ENCODE results near the gene FXYD5.
"Not testable (repeated sequence)": the region's sequence is repeated elsewhere in the genome, so short reads cannot be mapped to it uniquely, and the experiment has no call there.

Gene FXYD5

DNA sequence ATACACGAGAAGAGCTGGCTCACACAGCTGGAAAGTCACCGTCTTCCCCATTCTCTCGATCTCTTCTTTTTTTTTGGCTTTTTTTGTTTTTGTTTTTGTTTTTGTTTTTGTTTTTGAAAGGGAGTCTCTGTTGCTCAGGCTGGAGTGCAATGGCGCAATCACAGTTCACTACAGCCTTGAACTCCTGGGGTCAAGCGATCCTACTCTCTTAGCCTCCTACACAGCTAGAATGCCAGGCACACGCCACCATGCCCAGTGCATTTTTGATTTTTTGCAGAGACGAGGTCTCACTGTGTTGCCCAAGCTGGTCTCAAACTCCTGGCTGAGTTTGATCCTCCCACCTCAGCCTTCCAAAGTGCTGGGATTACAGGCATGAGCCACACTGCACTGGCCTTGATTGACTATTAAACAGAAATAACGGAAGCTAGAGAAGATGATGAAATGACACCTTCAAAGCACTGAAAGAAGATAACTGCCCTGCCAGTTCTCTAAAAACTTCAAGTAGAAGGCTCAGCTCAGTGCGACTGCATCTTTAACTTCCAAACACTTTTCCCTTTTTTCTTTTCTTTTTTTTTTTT, 34.9 kb upstream of the FXYD5 start:
- no peak for DNase-seq (ENCODE audit: low read depth in 1 of 2, low spot score in 1 of 2)

DNA sequence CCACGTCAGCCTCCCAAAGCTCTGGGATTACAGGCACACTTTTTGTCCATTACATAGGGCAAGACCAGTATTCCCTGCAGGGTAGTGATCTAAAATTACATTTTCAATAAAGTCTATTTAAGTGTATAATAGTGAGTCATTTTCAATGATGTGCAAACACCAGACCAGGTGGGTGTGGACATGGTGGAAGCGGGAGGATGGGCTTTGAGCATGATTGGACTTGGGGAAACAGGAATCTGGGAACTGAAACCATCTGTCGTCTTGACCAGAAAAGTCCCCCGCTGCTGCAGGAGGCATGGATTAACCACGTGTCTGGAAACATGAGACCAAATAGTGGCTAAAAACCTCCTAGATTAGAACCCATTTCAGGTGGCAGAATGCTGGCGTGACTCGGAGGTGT, 34.0 kb upstream of the FXYD5 start:
- no peak for DNase-seq (ENCODE audit: low read depth in 1 of 2, low spot score in 1 of 2)

DNA sequence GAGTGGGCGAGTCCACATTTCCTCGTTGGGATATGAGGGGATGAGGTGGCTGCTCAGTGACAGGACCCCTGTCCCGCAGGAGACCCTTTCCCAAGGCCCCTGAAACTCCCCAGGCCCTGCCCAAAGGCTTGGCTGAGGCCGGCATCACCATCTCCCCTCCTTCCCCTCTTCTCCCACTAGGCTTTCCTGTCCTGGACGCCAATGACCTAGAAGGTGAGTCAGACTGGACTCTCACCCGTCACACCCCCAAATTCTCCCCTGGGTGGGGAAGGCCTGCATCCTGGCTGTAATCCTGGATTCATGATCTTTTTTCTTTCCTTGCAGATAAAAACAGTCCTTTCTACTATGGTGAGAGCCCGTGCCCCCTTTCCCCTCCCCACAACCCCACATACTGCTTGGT, 33.6 kb upstream of the FXYD5 start:
- DNase-seq (ENCODE audit: low read depth in 1 of 2, low spot score in 1 of 2), result no peak

DNA sequence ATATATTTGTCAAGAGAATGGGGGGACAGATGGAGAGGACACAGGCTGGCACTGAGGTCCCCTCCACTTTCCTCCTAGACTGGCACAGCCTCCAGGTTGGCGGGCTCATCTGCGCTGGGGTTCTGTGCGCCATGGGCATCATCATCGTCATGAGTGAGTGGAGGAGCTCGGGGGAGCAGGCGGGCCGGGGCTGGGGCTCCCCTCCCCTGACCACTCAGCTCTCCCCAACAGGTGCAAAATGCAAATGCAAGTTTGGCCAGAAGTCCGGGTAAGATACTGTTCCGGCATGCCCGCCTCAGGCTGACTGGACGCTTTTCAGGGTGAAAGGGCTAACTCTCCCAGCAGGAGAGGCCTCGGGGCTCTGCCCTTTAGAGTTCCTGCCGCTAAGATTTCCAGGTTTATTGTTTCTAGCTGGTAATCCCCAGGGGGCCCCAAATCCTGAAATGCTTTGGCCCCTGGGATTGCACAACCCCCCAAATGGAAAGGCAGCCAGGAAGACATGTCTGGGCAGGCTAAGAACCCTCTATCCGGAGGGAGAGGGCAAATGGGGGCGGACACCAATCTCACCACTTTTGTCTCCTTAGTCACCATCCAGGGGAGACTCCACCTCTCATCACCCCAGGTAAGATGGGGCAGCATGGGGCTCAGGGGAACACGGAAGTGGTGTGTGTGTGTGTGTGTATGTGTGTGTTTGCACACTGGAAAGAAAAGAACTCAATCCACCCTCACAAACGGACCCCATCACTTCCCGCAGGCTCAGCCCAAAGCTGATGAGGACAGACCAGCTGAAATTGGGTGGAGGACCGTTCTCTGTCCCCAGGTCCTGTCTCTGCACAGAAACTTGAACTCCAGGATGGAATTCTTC, 31.6 kb upstream of the FXYD5 start:
- no peak for DNase-seq (ENCODE audit: low read depth in 1 of 2, low spot score in 1 of 2)

DNA sequence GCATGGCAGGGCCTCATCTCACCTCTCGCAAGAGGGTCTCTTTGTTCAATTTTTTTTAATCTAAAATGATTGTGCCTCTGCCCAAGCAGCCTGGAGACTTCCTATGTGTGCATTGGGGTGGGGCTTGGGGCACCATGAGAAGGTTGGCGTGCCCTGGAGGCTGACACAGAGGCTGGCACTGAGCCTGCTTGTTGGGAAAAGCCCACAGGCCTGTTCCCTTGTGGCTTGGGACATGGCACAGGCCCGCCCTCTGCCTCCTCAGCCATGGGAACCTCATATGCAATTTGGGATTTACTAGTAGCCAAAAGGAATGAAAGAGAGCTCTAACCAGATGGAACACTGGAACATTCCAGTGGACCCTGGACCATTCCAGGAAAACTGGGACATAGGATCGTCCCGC, 31.0 kb upstream of the FXYD5 start:
- DNase-seq (ENCODE audit: low read depth in 1 of 2, low spot score in 1 of 2), result no peak

DNA sequence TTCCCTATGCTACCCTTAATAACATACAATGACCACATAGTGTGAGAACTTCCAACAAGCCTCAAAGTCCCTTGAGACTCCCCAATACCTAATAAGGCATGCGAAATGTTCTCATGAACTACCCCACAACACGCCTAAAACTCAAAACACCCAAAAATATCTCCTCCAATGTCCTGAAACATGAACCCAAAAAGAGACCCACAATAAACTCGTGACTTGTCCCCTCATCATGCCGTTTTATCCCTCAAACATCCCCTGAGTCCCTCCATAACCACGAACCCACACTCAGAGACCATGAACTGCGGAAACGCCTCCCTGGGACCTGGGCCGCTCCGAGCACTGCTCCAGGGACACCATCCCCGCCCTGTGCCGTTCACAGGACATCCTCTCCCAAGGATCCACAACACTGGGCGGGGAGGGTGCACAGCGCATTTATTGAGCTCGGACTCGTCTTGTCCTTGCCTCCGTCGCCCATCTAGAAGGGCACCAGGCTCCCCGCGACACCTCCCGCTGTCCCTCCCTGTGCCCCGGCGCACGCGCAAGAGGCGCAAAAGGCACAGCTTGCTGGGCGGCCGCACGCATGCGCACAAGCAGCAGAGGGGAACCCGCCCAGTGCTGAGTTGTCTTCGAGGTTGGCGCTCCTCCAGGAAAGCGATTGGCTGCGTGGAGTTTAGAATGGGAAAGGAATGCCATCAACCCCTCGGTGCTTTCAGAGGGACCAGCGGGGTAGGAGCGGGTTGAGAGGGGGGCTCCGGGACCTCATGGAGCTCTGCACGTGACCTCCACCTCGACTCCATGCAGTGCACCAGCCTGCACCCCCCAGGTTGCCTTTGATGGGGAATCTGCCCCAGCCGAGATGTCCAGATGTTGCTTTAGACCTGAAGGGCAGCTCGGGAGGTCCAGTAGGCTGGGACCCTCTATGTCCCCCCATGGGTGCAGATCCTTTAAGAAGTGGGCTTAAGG, 30.2 kb upstream of the FXYD5 start:
- peak; percentile 72 to 79 for DNase-seq (ENCODE audit: low read depth in 1 of 2, low spot score in 1 of 2)

DNA sequence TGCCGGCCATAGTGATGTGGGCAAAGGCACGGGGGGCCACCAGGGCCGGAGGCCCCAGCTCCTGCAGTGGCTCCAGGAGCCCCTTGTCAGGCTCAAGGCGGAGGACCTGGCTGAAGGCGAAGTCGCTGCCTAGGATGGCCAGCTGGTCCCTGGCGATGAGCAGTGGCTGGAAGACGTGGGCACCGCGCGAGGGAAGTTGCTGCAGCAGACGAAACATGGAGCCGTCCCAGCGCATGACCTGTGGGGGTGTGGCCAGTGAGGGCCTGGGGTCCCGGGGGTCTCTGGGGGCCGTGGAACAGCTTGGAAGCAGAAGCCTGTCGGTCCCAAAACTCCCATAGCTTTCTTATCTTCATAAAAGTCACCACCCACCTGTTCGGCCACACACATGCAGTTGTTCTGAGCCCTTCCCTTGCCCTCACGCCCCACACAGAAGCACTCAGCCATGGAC, 29.2 kb upstream of the FXYD5 start:
- DNase-seq (ENCODE audit: low read depth in 1 of 2, low spot score in 1 of 2), result no peak

DNA sequence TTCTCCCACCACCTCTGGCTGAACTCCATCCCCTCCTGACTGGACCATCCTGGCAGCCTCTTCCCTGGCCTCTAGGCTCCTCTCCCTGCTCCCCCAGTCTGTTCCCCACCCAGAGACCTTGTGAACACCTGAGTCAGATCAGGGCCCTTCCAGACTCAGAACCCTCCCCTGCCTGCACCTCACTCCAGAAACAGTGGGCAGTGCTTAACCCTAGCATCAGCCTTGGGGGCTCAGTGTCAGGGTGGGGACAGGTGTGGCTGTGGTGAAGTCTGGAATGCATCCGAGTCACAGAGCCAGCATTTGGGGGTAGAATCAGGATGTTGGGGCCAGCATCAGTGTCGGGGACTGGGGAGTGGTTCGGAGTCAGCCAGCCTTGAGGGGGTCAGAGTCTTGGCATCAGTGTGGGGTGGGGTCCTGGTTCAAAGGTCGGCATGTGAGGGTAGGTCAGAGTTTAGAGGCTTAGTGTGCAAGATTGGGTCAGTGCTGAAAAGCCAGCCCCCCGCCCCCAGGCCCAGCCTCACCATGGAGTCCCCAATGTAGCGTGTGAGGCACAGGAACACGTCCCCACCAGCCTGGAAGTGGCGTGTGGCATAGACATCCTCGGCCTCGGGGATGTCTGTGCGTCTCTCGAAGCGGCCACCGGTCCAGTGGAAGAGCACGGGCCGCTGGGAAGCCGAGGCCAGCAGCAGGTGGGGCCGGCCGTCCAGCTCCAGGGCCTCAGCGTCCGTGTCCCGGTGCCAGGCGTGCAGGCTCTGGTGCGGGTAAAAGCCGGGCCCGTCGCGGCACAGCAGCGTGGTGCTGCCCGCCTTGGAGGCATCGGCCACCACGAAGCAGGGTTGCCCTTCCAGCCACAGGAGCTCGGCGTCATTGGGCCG, 28.5 kb upstream of the FXYD5 start:
- DNase-seq (ENCODE audit: low read depth in 1 of 2, low spot score in 1 of 2), result no peak

DNA sequence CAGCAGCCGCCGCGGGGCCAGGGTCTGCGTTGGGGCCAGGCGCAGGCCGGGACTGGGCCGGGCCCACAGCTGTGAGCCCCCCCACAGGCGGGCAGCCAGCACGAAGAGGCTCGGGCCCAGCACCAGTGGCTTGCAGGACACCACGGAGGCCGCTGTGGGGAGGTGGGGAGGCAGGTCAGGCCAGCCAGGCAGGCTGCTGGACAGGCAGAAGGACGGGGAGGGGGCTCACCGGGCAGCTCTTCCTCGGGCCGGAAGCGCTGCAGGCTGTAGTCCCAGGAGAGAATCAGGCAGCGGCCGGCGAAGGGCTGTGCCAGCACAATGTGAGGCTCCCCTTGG, 27.9 kb upstream of the FXYD5 start:
- no peak for DNase-seq (ENCODE audit: low read depth in 1 of 2, low spot score in 1 of 2)

DNA sequence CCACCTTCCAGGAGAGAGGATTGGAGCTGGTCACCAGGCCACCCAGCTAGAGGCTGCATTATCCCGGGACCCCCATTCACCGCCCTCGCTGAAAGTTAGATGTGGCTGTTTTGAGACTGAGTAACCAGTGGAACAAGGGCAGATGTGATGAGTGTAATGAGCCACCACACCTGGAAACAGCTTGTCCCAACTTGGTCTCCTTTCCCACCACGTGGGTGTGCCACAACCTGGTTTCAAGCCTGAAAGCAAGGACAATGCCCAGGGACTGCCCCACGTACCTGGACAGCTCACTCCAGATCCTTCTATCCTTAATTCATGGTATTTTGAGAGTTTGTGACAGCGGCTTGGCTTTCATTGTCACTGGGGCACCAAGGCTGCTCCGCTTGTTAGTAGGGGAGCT, 26.7 kb upstream of the FXYD5 start:
- no peak for DNase-seq (ENCODE audit: low read depth in 1 of 2, low spot score in 1 of 2)

DNA sequence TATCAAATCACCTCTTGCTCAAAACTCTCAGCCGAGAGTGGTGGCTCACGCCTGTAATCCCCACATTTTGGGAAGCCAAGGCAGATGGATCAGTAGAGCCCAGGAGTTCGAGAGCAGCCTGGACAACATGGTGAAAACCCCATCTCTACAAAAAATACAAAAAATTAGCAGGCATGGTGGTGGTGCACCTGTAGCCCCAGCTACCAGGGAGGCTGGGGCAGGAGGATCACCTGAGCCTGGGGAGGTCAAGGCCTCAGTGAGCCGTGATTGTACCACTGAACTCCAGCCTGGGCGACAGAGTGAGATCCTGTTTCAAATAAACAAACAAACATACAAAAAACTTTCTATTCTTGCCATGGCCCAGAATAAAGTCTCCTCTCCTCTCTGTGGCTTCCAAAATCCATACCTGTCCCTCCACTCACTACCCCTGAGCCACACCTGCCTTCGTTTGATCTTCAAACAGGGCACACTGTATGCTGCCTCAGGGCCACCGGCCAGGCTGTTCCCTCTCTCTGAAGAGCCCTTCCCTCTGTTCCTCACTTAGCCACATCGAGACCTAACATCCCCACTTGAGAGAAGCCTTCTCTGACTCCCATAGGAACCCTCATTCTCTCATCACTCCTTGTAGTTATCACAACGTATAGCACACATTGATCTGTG, 26.0 kb upstream of the FXYD5 start:
- no peak for DNase-seq (ENCODE audit: low read depth in 1 of 2, low spot score in 1 of 2)

DNA sequence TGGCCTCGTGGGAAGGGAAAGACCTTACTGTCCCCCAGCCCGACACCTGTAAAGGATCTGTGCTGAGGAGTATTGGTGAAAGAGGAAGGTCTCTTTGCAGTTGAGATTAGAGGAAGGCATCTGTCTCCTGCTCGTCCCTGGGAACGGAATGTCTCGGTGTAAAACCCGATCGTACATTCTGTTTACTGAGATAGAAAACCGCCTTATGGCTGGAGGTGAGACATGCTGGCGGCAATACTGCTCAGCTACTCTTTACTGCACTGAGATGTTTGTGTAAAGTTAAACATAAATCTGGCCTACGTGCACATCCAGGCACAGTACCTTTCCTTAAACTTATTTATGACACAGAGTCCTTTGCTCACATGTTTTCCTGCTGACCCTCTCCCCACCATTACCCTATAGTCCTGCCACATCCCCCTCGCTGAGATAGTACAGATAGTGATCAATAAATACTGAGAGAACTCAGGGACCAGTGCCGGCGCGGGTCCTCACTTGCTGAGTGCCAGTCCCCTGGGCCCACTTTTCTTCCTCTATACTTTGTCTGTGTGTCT, 24.7 kb upstream of the FXYD5 start:
- not testable (repeated sequence) for DNase-seq (ENCODE audit: low read depth in 1 of 2, low spot score in 1 of 2)

DNA sequence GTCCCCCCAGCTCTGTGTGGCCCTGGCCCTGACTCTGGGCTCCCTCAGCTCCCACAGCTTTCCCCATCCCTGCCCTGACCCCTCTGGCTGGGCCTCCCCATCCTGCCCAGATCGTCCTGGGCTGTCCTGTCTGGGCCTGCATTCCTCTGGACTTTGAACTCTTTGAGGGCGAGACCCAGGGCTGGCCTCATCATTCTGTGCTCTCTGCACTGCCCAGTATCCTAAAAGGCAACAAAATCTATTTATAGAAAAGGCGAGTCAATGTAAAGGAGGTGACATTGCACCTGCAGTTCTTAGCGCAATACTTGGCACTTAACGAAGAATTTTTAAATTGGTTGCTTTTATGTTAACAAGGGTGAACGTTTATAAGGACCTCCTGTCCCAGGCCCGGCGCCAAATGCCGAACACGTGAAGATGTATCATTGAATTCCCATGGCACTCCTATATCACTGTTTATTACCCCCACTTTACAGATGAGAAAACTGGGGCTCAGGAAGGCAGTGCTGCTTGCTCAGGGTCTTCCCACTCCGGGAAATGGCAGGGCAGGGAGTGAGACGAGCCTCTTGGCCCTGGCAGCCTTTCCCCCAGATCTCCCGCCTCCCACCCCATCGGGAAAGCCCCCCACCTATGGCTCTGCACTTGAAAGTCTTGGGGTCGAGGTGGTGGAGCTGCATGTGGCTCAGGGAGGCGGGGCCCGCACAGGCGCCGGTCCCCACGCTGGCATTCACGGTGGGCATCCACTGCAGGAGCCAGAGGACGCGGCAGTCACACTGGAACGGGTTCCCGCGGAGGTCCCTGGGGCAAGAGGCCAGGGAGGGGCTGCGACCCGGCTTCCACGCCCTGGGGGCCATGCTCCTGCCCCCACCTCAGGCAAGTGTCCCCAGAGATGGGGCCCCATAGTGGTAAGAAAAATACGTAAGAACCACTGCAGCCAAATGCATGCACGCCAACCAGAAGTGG, 23.5 kb upstream of the FXYD5 start:
- no peak for DNase-seq (ENCODE audit: low read depth in 1 of 2, low spot score in 1 of 2)

DNA sequence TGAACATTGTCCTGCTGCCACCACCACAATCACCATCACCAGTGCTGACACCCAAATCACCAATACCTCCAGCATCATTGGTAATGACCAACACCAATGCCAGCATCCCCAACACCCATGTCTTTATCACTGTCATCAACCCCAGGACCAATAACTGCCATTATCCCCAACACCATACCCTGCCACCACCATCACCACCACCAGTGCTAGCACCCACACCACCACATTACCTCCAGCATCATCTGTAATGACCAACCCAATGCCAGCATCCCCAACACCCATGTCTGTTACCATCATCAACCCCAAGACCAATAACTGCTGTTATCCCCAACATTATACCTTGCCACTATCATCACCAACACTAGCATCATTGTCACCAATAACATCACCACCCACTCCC, 22.3 kb upstream of the FXYD5 start:
- DNase-seq (ENCODE audit: low read depth in 1 of 2, low spot score in 1 of 2), result no peak

DNA sequence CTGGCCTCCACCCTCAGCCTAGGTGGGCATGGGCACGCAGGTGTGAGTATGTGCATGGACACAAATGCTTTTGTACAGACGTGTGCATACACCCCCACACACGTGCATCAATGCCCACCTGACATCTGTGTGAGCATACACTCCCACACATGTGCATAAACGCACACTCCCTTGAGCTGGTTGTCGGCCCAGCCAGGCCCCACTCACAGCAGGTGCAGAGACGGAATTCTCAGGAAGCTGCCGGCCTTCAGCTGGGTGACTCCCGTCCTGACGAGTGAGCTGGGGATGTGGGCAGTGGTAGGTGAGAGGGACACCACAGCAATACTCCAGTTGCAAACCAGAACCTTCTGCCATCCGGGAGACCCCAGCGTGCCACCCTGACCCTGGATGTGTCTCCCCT, 20.7 kb upstream of the FXYD5 start:
- no peak for DNase-seq (ENCODE audit: low read depth in 1 of 2, low spot score in 1 of 2)

DNA sequence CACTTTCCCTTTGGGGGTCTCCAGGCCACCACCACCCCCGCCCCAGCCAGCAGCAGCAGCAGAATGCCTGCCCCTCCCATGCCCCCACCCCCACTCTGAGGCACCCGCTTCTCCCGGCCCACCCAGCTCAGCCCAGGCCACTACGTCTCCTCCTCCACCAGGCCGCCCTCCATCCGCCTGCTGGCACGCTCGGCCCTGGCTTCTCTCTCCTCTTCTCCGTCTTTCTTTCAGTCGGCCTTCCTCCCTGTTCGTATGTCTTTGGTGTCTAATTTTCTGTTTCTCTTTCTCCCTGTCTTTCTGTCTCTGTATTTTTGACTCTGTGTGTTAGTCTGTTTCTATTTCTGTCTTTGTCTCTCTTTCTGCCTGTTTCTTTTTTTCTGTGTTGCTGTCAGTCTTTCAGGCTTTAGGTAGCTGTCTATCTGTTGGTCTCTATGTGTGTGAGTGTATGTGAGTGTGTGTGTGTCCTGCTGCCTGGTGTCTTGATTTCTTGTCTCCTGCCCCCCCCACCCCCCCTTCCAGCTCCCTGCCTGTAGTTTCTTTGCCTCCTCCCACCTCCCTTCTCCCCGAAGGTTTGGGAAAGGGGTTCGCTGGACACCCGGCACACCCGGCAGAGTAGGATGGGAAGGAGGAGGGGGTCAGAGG, 19.8 kb upstream of the FXYD5 start, which contains the start of gene LGI4:
LGI4 (minus strand) TSS at position 459 of the 642 bp plus-strand sequence; CDS start at position 80, 379 bp downstream.
- DNase-seq (ENCODE audit: low read depth in 1 of 2, low spot score in 1 of 2), result no peak

DNA sequence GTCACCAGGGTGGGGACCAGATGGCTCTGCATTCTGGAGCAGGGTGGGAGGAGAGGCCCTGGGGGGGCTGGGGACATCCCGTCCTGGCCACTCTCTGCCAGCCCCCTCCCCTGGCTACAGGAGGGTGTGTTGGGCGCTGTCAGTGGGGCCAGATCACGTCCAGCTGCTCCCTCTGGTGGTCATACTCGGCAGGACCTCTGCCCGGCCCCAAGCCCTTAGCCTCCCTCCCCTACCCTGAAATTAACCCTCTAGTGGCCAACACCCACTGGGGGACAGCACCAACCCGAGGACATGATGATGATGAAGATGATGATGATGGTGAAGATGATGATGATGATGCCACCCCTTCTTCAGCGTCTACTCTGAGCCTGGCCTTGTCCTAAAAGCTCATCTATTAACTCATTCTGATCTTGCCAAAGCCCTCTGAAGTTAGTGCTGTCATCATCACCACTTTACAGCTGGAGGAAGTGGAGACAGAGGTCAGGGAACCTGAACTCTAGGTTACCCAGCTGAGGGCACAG, 19.1 kb upstream of the FXYD5 start:
- peak; percentile 45 to 49 for DNase-seq (ENCODE audit: low read depth in 1 of 2, low spot score in 1 of 2)

DNA sequence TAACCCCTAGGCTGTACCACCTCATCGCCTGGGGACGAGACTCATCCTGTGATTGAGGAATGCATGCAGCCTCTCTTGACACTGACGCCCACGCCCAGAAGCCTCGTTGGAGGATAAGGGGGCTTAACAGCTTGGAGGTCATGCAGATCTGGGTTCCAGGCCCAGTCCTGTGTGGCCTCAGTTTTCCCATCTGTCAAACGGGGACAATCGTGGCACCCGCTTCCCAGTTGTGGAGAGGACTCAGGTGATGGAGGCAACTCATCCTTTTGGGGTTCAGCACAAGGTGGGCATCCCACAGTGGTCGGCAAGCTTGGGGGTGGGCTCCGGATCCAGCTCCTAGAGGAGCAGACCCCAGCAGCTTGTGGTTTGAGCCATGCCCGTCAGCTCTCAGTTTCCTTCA, 18.3 kb upstream of the FXYD5 start:
- no peak for DNase-seq (ENCODE audit: low read depth in 1 of 2, low spot score in 1 of 2)

All from activated T-helper 1 cell treated with anti-CD3 and anti-CD28 coated beads, Interleukin-2, amount 50 U/mL, for 16 hours (primary cell).